H9 (cell line): ENCODE results near the gene COL4A2. TPM values are rescaled to one million over a fixed set of nuclear protein-coding genes. Genes with fewer than 3 reads are reported as not detected.

Experiments used
- DNase-seq: peaks from one replicate; pipeline ENCODE4 v3.0.0-alpha.2; 2017
- H2AFZ ChIP-seq: one replicate; pipeline ENCODE4 v1.6.1; 2013; ENCODE audit warnings: mild to moderate bottlenecking, low read length, control low read depth, moderate library complexity
- H2AK5ac ChIP-seq: 2 replicates; pipeline ENCODE4 v1.6.1; 2013; ENCODE audit warnings: low read length, control low read depth, mixed read lengths; ENCODE audit not compliant: insufficient read length
- H2BK120ac ChIP-seq: one replicate; pipeline ENCODE4 v1.6.1; 2013; ENCODE audit warnings: low read depth, mild to moderate bottlenecking, low read length, control low read depth, inconsistent platforms; ENCODE audit not compliant: poor library complexity, severe bottlenecking
- H2BK12ac ChIP-seq: 2 replicates; pipeline ENCODE4 v1.6.1; 2013; ENCODE audit warnings: low read length, control low read depth, mixed read lengths, low read depth; ENCODE audit not compliant: insufficient read length
- H2BK15ac ChIP-seq: 2 replicates; pipeline ENCODE4 v1.6.1; 2013; ENCODE audit warnings: low read depth, low read length, control low read depth
- H2BK20ac ChIP-seq: one replicate; pipeline ENCODE4 v1.6.1; 2013; ENCODE audit warnings: low read depth, mild to moderate bottlenecking, low read length, control low read depth, inconsistent platforms; ENCODE audit not compliant: poor library complexity, severe bottlenecking
- H2BK5ac ChIP-seq: 2 replicates; pipeline ENCODE4 v1.6.1; 2013; ENCODE audit warnings: low read length, control low read depth, mixed read lengths; ENCODE audit not compliant: insufficient read length
- H3K14ac ChIP-seq: 2 replicates; pipeline ENCODE4 v1.6.1; 2013; ENCODE audit warnings: low read length, control low read depth; ENCODE audit not compliant: insufficient read depth
- H3K18ac ChIP-seq: 2 replicates; pipeline ENCODE4 v1.6.1; 2013; ENCODE audit warnings: low read depth, mild to moderate bottlenecking, mixed read lengths, low read length, control low read depth; ENCODE audit not compliant: insufficient read length
- H3K23ac ChIP-seq: 2 replicates; pipeline ENCODE4 v1.6.1; 2013; ENCODE audit warnings: low read length, control low read depth, mixed read lengths, low read depth; ENCODE audit not compliant: insufficient read length
- H3K23me2 ChIP-seq: 2 replicates; pipeline ENCODE4 v1.6.1; 2013; ENCODE audit warnings: low read depth, mild to moderate bottlenecking, mixed read lengths, low read length, control low read depth; ENCODE audit not compliant: insufficient read length, poor library complexity, severe bottlenecking
- H3K27ac ChIP-seq: 2 replicates; pipeline ENCODE4 v1.5.1; 2013; ENCODE audit warnings: low read length, control low read depth, mixed read lengths, low read depth; ENCODE audit not compliant: insufficient read length
- H3K27me3 ChIP-seq: 2 replicates; pipeline ENCODE4 v1.6.1; 2013; ENCODE audit warnings: low read length, control low read depth, inconsistent platforms; ENCODE audit not compliant: insufficient read depth
- H3K4ac ChIP-seq: 2 replicates; pipeline ENCODE4 v1.6.1; 2013; ENCODE audit warnings: low read depth, mild to moderate bottlenecking, control low read depth, inconsistent platforms, low read length, moderate library complexity
- H3K4me1 ChIP-seq: 2 replicates; pipeline ENCODE4 v1.6.1; 2013; ENCODE audit warnings: low read length, control low read depth, inconsistent platforms; ENCODE audit not compliant: insufficient read depth
- H3K4me2 ChIP-seq: 2 replicates; pipeline ENCODE4 v1.6.1; 2013; ENCODE audit warnings: low read length, control low read depth, mixed read lengths; ENCODE audit not compliant: insufficient read length, insufficient read depth
- H3K56ac ChIP-seq: 2 replicates; pipeline ENCODE4 v1.6.1; 2013; ENCODE audit warnings: low read depth, mild to moderate bottlenecking, mixed read lengths, low read length, control low read depth; ENCODE audit not compliant: insufficient read length
- H3K79me1 ChIP-seq: 2 replicates; pipeline ENCODE4 v1.6.1; 2013; ENCODE audit warnings: low read depth, mild to moderate bottlenecking, moderate library complexity, low read length, control low read depth, inconsistent platforms; ENCODE audit not compliant: insufficient read depth, poor library complexity, severe bottlenecking
- H3K79me2 ChIP-seq: 2 replicates; pipeline ENCODE4 v1.6.1; 2013; ENCODE audit warnings: low read length, control low read depth, inconsistent platforms; ENCODE audit not compliant: insufficient read depth
- H3K9ac ChIP-seq: 2 replicates; pipeline ENCODE4 v1.6.1; 2013; ENCODE audit warnings: low read length, control low read depth, mixed read lengths; ENCODE audit not compliant: insufficient read length; ENCODE audit errors: extremely low read depth
- H3K9me3 ChIP-seq: one replicate; pipeline ENCODE4 v1.6.1; 2013; ENCODE audit warnings: low read depth, low read length, inconsistent platforms; ENCODE audit not compliant: control insufficient read depth
- H3T11ph ChIP-seq: one replicate; pipeline ENCODE4 v1.6.1; 2013; ENCODE audit warnings: mild to moderate bottlenecking, low read length, control low read depth, inconsistent platforms
- H4K20me1 ChIP-seq: one replicate; pipeline ENCODE4 v1.6.1; 2013; ENCODE audit not compliant: control insufficient read depth, insufficient read length, insufficient read depth
- H4K5ac ChIP-seq: 2 replicates; pipeline ENCODE4 v1.6.1; 2013; ENCODE audit warnings: low read depth, mild to moderate bottlenecking, mixed read lengths, low read length, control low read depth; ENCODE audit not compliant: insufficient read length
- H4K8ac ChIP-seq: replicated peaks from 2 replicates; pipeline ENCODE4 v1.6.1; 2013; ENCODE audit warnings: low read length, control low read depth, mixed read lengths, low read depth; ENCODE audit not compliant: insufficient read length
- H4K91ac ChIP-seq: 2 replicates; pipeline ENCODE4 v1.6.1; 2013; ENCODE audit warnings: low read depth, mild to moderate bottlenecking, moderate library complexity, mixed read lengths, low read length, control low read depth; ENCODE audit not compliant: insufficient read length
- H3K27ac Mint-ChIP-seq, 3 experiments: 2 replicates in 2 of 3; 3 replicates in 1 of 3; pipeline ENCODE4 v1.8.0; 2020 to 2021; ENCODE audit warnings: mixed read lengths in 3 of 3, mild to moderate bottlenecking in 1 of 3, moderate library complexity in 1 of 3
- H3K27me3 Mint-ChIP-seq: 2 replicates; pipeline ENCODE4 v1.8.0; 2021; ENCODE audit warnings: low read depth, mild to moderate bottlenecking, moderate library complexity, mixed read lengths
- H3K36me3 Mint-ChIP-seq, 3 experiments: 2 replicates in 2 of 3; 3 replicates in 1 of 3; pipeline ENCODE4 v1.8.0; 2020 to 2021; ENCODE audit warnings: low read depth in 3 of 3, mixed read lengths in 3 of 3; ENCODE audit not compliant: insufficient read depth in 1 of 3
- H3K4me1 Mint-ChIP-seq, 2 experiments: 2 replicates each; pipeline ENCODE4 v1.8.0; 2020; ENCODE audit warnings: mixed read lengths in 2 of 2
- H3K4me3 Mint-ChIP-seq, 2 experiments: 2 replicates in 1 of 2; 3 replicates in 1 of 2; pipeline ENCODE4 v1.8.0; 2020 to 2021; ENCODE audit warnings: mild to moderate bottlenecking in 2 of 2, mixed read lengths in 2 of 2, moderate library complexity in 1 of 2
- H3K9me3 Mint-ChIP-seq, 2 experiments: 2 replicates in 1 of 2; 3 replicates in 1 of 2; pipeline ENCODE4 v1.8.0; 2020; ENCODE audit warnings: mild to moderate bottlenecking in 2 of 2, mixed read lengths in 2 of 2, moderate library complexity in 1 of 2
- CTCF ChIP-seq: fragments of 200-600 bp; sonication (generic); conservative IDR thresholded peaks from 3 replicates; pipeline ENCODE4 v1.8.0; 2021; ENCODE audit warnings: antibody characterized with exemption, mild to moderate bottlenecking
- whole genome bisulfite sequencing: extraction: QIAGEN DNeasy Blood & Tissue Kit; methylation state at CpG from one replicate; pipeline ENCODE4 v1.1.7; 2013; ENCODE audit warnings: missing lambda C conversion rate, low lambda C conversion rate, mixed read lengths; ENCODE audit not compliant: insufficient read length; ENCODE audit errors: extremely low coverage; 5-methylcytosine and 5-hydroxymethylcytosine counted together
- total RNA-seq: library from RNA; stranded (reverse); gene quantifications from 2 replicates; pipeline ENCODE4 v1.2.1, GENCODE V29; 2021

Gene COL4A2
- total RNA-seq, 1 experiment from 2014 or later = 76.5 TPM

- no peaks in the 10 kb centered on the region for H3K27me3 Mint-ChIP-seq
- Histone ChIP-seq H3K4me2 (peak overlapping the region; percentile 37), H4K5ac (no peak overlapping the region), H4K91ac (no peak overlapping the region), H2BK15ac (no peak overlapping the region), H3K4me1 (no peaks in the 10 kb centered on the region; the same call in 1 of the 2 replicates), H3K4ac (no peak overlapping the region), H4K8ac (no peak overlapping the region), H3K79me2 (no peaks in the 10 kb centered on the region; the same call in 1 of the 2 replicates), H3K14ac (no peak overlapping the region), H3K23ac (no peak overlapping the region), H3K23me2 (no peaks in the 10 kb centered on the region), H2AFZ (no peak overlapping the region), H3K27ac (peak overlapping the region; percentile 59), H4K20me1 (no peaks in the 10 kb centered on the region), H2BK12ac (no peak overlapping the region), H2BK20ac (no peak overlapping the region), H3T11ph (no peak overlapping the region), H3K18ac (peak overlapping the region; percentile 2), H3K79me1 (no peaks in the 10 kb centered on the region), H2BK120ac (no peak overlapping the region), H3K56ac (no peak overlapping the region), H3K9me3 (no peaks in the 10 kb centered on the region), H2AK5ac (no peak overlapping the region), H2BK5ac (no peak overlapping the region), H3K27me3 (no peaks in the 10 kb centered on the region), H3K9ac (no peak overlapping the region)
- WGBS = no CpG with 5 or more reads among the region's 7 CpGs
- peaks cover 55 to 65% of the 10 kb centered on the region in 2 experiments for H3K4me1 Mint-ChIP-seq
- peaks cover 3 to 5% (median 4%) of the 10 kb centered on the region in 3 experiments; a peak in 4 of 7 replicates for H3K36me3 Mint-ChIP-seq
- H3K27ac Mint-ChIP-seq = peak overlapping the region; percentile 83 to 98 (median 95)
- peak overlapping the region; percentile 31 to 66 for H3K4me3 Mint-ChIP-seq
- TF ChIP-seq CTCF = no peak
- DNase-seq = peak; percentile 52
- H3K9me3 Mint-ChIP-seq = no peaks in the 10 kb centered on the region
Observed at GRCh38 chr13:110327051-110327721, 20.1 kb downstream of the COL4A2 start.
